Measurements from ENCODE around the gene GINS1.
A peak's percentile ranks its signal among the peaks of the same experiment; 100 is the strongest.
"Not testable (repeated sequence)": the region's sequence is repeated elsewhere in the genome, so short reads cannot be mapped to it uniquely, and the experiment has no call there.

GINS1 gene

DNA sequence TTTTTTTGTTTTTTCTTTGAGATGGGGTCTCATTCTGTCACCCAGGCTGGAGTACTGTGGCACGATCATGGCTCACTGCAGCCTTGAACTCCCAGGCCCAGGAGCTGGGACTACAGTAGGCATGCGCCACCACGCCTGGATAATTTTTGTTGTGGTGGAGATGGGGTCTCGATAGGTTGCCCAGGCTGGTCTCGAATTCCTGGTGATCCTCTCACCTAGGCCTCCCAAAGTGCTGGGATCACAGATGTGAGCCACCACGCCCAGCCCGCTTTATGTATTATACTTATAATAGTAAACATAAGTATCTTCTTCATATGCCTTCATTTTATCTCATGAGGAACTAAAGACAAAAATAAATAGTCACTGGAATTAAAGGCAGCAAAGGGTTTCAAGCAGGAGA lies 63.5 kb downstream of the GINS1 start:
- ATAC-seq (ENCODE audit: insufficient read depth, low read depth) (no peak), DNase-seq (no peak)
- Histone ChIP-seq H3K9me3 (ENCODE audit: insufficient read depth, low read length, severe bottlenecking) (no peaks in the 10 kb centered on the region), H3K9ac (ENCODE audit: low read depth, low read length) (no peak overlapping the region), H3K27ac (ENCODE audit: low read length) (no peak overlapping the region), H4K20me1 (ENCODE audit: insufficient read depth, low read length) (no peaks in the 10 kb centered on the region), H3K27me3 (ENCODE audit: insufficient read depth, low read length, poor library complexity) (no peaks in the 10 kb centered on the region), H3K4me3 (ENCODE audit: low read depth in 1 of 2, low read length in 2 of 2) (no peak overlapping the region), H3K4me1 (ENCODE audit: insufficient read depth, low read length) (peaks cover 5% of the 10 kb centered on the region), H3K36me3 (ENCODE audit: insufficient read depth, low read length) (peaks cover 60% of the 10 kb centered on the region), H2AFZ (ENCODE audit: low read depth, low read length) (no peak overlapping the region), H3K79me2 (ENCODE audit: insufficient read depth, low read length) (no peaks in the 10 kb centered on the region), H3K4me2 (ENCODE audit: insufficient read depth, low read length) (no peak overlapping the region)
- TF ChIP-seq EZH2 (IDR thresholded peaks at IDR 0.05; ENCODE audit: borderline replicate concordance, low read depth, low read length, severe bottlenecking) (no peak), CTCF (IDR thresholded peaks at IDR 0.05; ENCODE audit: borderline replicate concordance, extremely low read depth, low read length, poor library complexity, severe bottlenecking) (no peak)

DNA sequence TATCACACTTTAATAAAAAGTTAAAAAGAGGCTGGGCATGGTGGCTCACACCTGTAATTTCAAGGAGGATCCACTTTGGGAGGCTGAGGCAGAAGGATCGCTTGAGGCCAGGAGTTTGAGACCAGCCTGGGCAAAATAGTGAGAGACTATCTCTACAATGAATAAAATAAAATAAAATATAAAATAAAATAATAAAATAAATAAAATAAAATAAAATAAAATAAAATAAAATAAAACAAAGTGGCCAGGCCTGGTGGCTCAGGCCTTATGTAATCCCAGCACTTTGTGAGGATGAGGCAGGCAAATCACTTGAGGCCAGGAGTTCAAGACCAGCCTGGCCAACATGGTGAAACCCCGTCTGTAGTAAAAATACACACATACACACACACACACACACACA lies 65.8 kb downstream of the GINS1 start:
- not testable (repeated sequence) for ATAC-seq (ENCODE audit: insufficient read depth, low read depth); H3K4me1 ChIP-seq (ENCODE audit: insufficient read depth, low read length); H3K27ac ChIP-seq (ENCODE audit: low read length); H3K9ac ChIP-seq (ENCODE audit: low read depth, low read length); H2AFZ ChIP-seq (ENCODE audit: low read depth, low read length); DNase-seq; H3K27me3 ChIP-seq (ENCODE audit: insufficient read depth, low read length, poor library complexity); H3K9me3 ChIP-seq (ENCODE audit: insufficient read depth, low read length, severe bottlenecking); H3K4me3 ChIP-seq (ENCODE audit: low read depth in 1 of 2, low read length in 2 of 2); H3K4me2 ChIP-seq (ENCODE audit: insufficient read depth, low read length); H4K20me1 ChIP-seq (ENCODE audit: insufficient read depth, low read length); H3K79me2 ChIP-seq (ENCODE audit: insufficient read depth, low read length)
- peaks cover 60% of the 10 kb centered on the region for H3K36me3 ChIP-seq (ENCODE audit: insufficient read depth, low read length)

DNA sequence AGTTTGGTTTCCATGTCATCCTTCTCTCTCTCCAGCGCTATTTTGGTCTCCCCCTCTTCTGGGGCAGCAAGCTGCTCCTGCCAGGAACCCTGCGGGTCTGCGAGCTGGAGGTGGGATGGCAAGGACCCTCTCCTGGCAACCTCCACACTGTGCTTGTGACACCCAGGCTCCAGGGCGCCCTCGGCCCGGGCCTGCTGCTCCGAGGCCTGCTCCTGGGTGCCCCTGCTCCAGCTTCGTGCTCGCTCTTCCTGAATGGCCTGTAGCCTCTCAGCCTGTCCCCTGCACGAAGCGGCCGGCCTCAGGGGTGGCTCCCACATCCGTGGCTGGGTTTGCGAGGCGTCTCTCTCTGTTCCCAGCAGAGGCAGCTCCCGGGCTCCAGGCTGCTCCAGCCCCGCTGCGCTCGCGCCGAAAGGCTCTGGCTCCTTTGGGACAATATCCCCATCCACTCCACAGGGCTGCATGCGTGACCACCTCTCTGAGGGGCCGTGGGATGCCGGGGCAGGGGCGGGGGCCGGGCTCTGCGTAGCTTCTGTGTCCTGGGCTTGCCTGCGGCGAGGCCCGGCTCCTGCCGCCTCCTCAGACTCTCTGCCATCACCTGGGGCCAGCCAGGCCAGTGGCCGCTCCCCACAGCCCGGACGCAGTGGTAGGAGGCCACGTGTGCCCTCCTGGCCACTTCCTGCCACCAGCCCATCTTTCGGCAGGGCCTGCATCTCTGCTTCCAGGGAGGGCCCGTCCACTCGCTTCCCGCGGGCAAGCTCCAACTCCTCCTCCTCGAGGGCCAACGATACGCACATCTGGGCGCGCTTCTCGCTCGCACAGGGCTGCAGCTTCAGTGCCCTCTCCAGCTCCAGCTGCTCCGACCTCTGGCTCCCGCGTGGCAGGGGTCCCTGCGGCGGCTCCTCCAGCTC lies 68.9 kb downstream of the GINS1 start:
- Histone ChIP-seq H3K4me1 (ENCODE audit: insufficient read depth, low read length) (no peaks in the 10 kb centered on the region), H3K27me3 (ENCODE audit: insufficient read depth, low read length, poor library complexity) (no peaks in the 10 kb centered on the region), H2AFZ (ENCODE audit: low read depth, low read length) (no peak overlapping the region), H3K27ac (ENCODE audit: low read length) (no peak overlapping the region), H3K9me3 (ENCODE audit: insufficient read depth, low read length, severe bottlenecking) (no peaks in the 10 kb centered on the region), H4K20me1 (ENCODE audit: insufficient read depth, low read length) (no peaks in the 10 kb centered on the region), H3K9ac (ENCODE audit: low read depth, low read length) (no peak overlapping the region), H3K79me2 (ENCODE audit: insufficient read depth, low read length) (no peaks in the 10 kb centered on the region), H3K4me3 (ENCODE audit: low read depth in 1 of 2, low read length in 2 of 2) (no peak overlapping the region), H3K4me2 (ENCODE audit: insufficient read depth, low read length) (no peak overlapping the region), H3K36me3 (ENCODE audit: insufficient read depth, low read length) (peaks cover 68% of the 10 kb centered on the region)
- DNase-seq (no peak), ATAC-seq (ENCODE audit: insufficient read depth, low read depth) (no peak)
- no peak for TF ChIP-seq EZH2 (IDR thresholded peaks at IDR 0.05; ENCODE audit: borderline replicate concordance, low read depth, low read length, severe bottlenecking)
- TF ChIP-seq CTCF (IDR thresholded peaks at IDR 0.05; ENCODE audit: borderline replicate concordance, extremely low read depth, low read length, poor library complexity, severe bottlenecking), result no peak

- no peaks in the 10 kb centered on the region for H3K27me3 ChIP-seq (ENCODE audit: insufficient read depth, low read length, poor library complexity)
- H3K4me3 ChIP-seq (ENCODE audit: low read depth in 1 of 2, low read length in 2 of 2), result no peak overlapping the region
- peak; percentile 43 for DNase-seq
- no peak overlapping the region for H3K4me2 ChIP-seq (ENCODE audit: insufficient read depth, low read length)
- no peaks in the 10 kb centered on the region for H3K79me2 ChIP-seq (ENCODE audit: insufficient read depth, low read length)
- no peak overlapping the region for H3K9ac ChIP-seq (ENCODE audit: low read depth, low read length)
- peaks cover 71% of the 10 kb centered on the region for H3K36me3 ChIP-seq (ENCODE audit: insufficient read depth, low read length)
- ATAC-seq (ENCODE audit: insufficient read depth, low read depth), result peak; percentile 52
- H3K9me3 ChIP-seq (ENCODE audit: insufficient read depth, low read length, severe bottlenecking), result no peaks in the 10 kb centered on the region
- H4K20me1 ChIP-seq (ENCODE audit: insufficient read depth, low read length), result no peaks in the 10 kb centered on the region
- H2AFZ ChIP-seq (ENCODE audit: low read depth, low read length), result no peak overlapping the region
- H3K27ac ChIP-seq (ENCODE audit: low read length), result peak overlapping the region; percentile 12; the same call in 1 of the 2 replicates
- TF ChIP-seq EZH2 (IDR thresholded peaks at IDR 0.05; ENCODE audit: borderline replicate concordance, low read depth, low read length, severe bottlenecking), result no peak
- no peaks in the 10 kb centered on the region for H3K4me1 ChIP-seq (ENCODE audit: insufficient read depth, low read length)
These were observed 69.8 kb downstream of the GINS1 start for GRCh38 chr20:25477014-25477882.

Data from DND-41 (cell line).